HCT116 (cell line): Measurements from ENCODE around the gene PAQR8. TPM values are rescaled to one million over a fixed set of nuclear protein-coding genes. Genes with fewer than 3 reads are reported as not detected.

Source experiments
- ATAC-seq: fragments of 200-7000 bp; cut with Tn5 transposase; 2 replicates; pipeline ENCODE4 v1.9.1; 2020; ENCODE audit warnings: mild to moderate bottlenecking, moderate library complexity
- BruUV-seq: library from RNA; stranded (reverse); fragments of 400-500 nt; replicated peaks from 2 replicates; lab custom pipeline; 2021; lab: Mats Ljungman, UMichigan
- CTCF ChIA-PET: fragments of 300-600 bp; sonication (Branson Sonifier 250); formaldehyde crosslinking; loops from one replicate; lab custom pipeline; 2021; ENCODE audit warnings: antibody characterized with exemption; lab: Charles Lee
- POLR2A ChIA-PET: fragments of 300-600, 350-600 bp; sonication (Branson Sonifier 250); formaldehyde crosslinking; loops from one replicate; lab custom pipeline; 2021; ENCODE audit warnings: antibody characterized with exemption; lab: Charles Lee
- RAD21 ChIA-PET, 2 experiments: fragments of 300-600 bp; sonication (Branson Sonifier 250); formaldehyde crosslinking; loops; one replicate each; lab custom pipeline; 2023; ENCODE audit warnings: low total read pairs in 2 of 2; ENCODE audit not compliant: uncharacterized antibody in 2 of 2, unreplicated experiment in 2 of 2, low non-redundant PET in 1 of 2; lab: Charles Lee
- DNase-seq: peaks from one replicate; pipeline ENCODE4 v3.0.0-alpha.2; 2010; ENCODE audit warnings: low read depth, low spot score
- H2AFZ ChIP-seq: fragments of 200-600 bp; shearing (Covaris generic), sonication (generic); 2 replicates; pipeline ENCODE4 v1.6.1; 2017; ENCODE audit warnings: low read depth, mixed run types, mixed read lengths, antibody characterized with exemption, low read length; ENCODE audit not compliant: poor library complexity, severe bottlenecking
- H3K27ac ChIP-seq: 2 replicates; pipeline ENCODE4 v1.5.1; 2012; ENCODE audit warnings: low read depth, low read length
- H3K27me3 ChIP-seq: fragments of 200-600 bp; sonication (generic); 2 replicates; pipeline ENCODE4 v1.6.1; 2016; ENCODE audit warnings: mixed run types, low read length, mixed read lengths; ENCODE audit not compliant: insufficient read depth
- H3K36me3 ChIP-seq, 2 experiments: fragments of 200-500 bp in 1 of 2; fragments of 200-600 bp in 1 of 2; sonication (Bioruptor generic) in 1 of 2; sonication (generic) in 1 of 2; 2 replicates each; pipeline versions ENCODE4 v1.5.1 to v1.6.1; 2014 to 2016; ENCODE audit warnings: low read length in 2 of 2, inconsistent platforms in 1 of 2, mixed read lengths in 1 of 2, mixed run types in 1 of 2; ENCODE audit not compliant: insufficient read depth in 2 of 2, control insufficient read depth in 1 of 2
- H3K4me1 ChIP-seq, 2 experiments: fragments of 200-600 bp in 1 of 2; sonication (generic) in 1 of 2; 2 replicates each; pipeline versions ENCODE4 v1.5.1 to v1.6.1; 2012 to 2017; ENCODE audit warnings: low read length in 2 of 2, inconsistent platforms in 1 of 2, mild to moderate bottlenecking in 1 of 2, mixed read lengths in 1 of 2, mixed run types in 1 of 2, moderate library complexity in 1 of 2; ENCODE audit not compliant: insufficient read depth in 2 of 2, control insufficient read depth in 1 of 2
- H3K4me2 ChIP-seq: fragments of 200-600 bp; sonication (generic); 2 replicates; pipeline ENCODE4 v1.6.1; 2017; ENCODE audit warnings: mixed run types, low read length, mixed read lengths
- H3K4me3 ChIP-seq, 2 experiments: fragments of 200-600 bp in 1 of 2; sonication (generic) in 1 of 2; replicated peaks in 1 of 2; 2 replicates each; pipeline ENCODE4 v1.5.1; 2011 to 2016; ENCODE audit warnings: low read length in 2 of 2, control low read depth in 1 of 2, low read depth in 1 of 2, mild to moderate bottlenecking in 1 of 2, mixed read lengths in 1 of 2, mixed run types in 1 of 2
- H3K79me2 ChIP-seq: fragments of 200-600 bp; sonication (generic); 2 replicates; pipeline ENCODE4 v1.6.1; 2017; ENCODE audit warnings: mild to moderate bottlenecking, mixed run types, low read length, moderate library complexity, mixed read lengths; ENCODE audit not compliant: insufficient read depth
- H3K9ac ChIP-seq: fragments of 200-600 bp; sonication (generic); 2 replicates; pipeline ENCODE4 v1.6.1; 2016; ENCODE audit warnings: low read length, mixed read lengths
- H3K9me2 ChIP-seq: fragments of 200-600 bp; sonication (generic), shearing (Covaris generic); 2 replicates; pipeline ENCODE4 v1.6.1; 2017; ENCODE audit warnings: mixed run types, mild to moderate bottlenecking, moderate library complexity; ENCODE audit not compliant: insufficient read depth
- H3K9me3 ChIP-seq, 2 experiments: fragments of 200-500 bp in 1 of 2; fragments of 200-600 bp in 1 of 2; sonication (Bioruptor generic) in 1 of 2; sonication (generic) in 1 of 2; 2 replicates each; pipeline ENCODE4 v1.6.1; 2014 to 2017; ENCODE audit warnings: low read length in 2 of 2, mixed read lengths in 2 of 2, inconsistent platforms in 1 of 2, low read depth in 1 of 2, mild to moderate bottlenecking in 1 of 2, mixed run types in 1 of 2, moderate library complexity in 1 of 2; ENCODE audit not compliant: control insufficient read depth in 1 of 2, insufficient read depth in 1 of 2
- H4K20me1 ChIP-seq: fragments of 200-600 bp; sonication (generic), shearing (Covaris generic); 2 replicates; pipeline ENCODE4 v1.6.1; 2017; ENCODE audit warnings: mixed run types, mild to moderate bottlenecking, moderate library complexity; ENCODE audit not compliant: insufficient read depth
- EGR1 ChIP-seq: IDR thresholded peaks from 2 replicates; pipeline ENCODE4 v1.6.1; 2012; ENCODE audit warnings: low read depth
- ELF1 ChIP-seq: IDR thresholded peaks from 2 replicates; pipeline ENCODE4 v1.6.1; 2012; ENCODE audit warnings: low read depth, borderline replicate concordance
- JUND ChIP-seq: IDR thresholded peaks from 2 replicates; pipeline ENCODE4 v1.6.1; 2012
- intact Hi-C: fragments of 100-400 bp; cut with micrococcal nuclease; formaldehyde crosslinking; loops from 2 replicates; pipeline ENCODE4 v1.10.0; 2022
- total RNA-seq: library from RNA; stranded (reverse); gene quantifications from one replicate; pipeline ENCODE4 v1.2.1, GENCODE V29; 2021; ENCODE audit not compliant: unreplicated experiment
- TF ChIP-seq, protein P1 (sequence below): IDR thresholded peaks from 2 replicates; pipeline ENCODE4 v1.6.1; 2012; ENCODE audit warnings: low read depth
- TF ChIP-seq, protein P2 (sequence below): IDR thresholded peaks from 2 replicates; pipeline ENCODE4 v1.6.1; 2012

The PAQR8 gene
- total RNA-seq, 1 experiment from 2014 or later: 5.9 TPM

DNA sequence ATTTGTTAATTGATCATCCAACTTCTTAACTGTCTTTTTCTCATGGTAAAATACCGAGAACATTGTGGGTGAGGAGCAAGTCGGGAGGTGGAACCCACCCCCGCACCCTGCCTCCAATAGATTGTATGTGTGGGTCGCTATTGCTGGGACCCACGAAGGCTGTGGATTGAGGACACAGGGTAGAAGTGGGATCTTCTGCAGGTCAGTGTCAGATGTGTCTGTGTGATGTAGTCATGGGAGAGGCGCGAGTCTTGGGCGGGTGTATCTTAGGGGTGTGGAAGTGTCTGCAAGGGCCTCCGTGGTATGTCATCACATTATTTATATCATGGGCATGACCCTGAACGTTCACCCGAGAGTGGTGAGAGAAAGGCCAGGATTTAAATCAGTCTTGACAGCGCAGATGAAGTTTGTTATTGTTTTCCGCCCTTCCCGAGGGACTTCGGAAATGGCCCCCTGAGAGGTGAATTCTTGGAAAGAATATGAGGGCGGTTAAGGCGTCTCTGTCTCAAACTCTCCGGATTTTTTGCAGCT is 472 bp upstream of the PAQR8 start:
- intact Hi-C loops: no loop called here
- DNase-seq: no peak
- H3K27ac ChIP-seq: no peak overlapping the region; the same call in 1 of the 2 replicates

More for the DNA sequence above, 472 bp upstream of the PAQR8 start:
- Histone ChIP-seq H4K20me1 (no peaks in the 10 kb centered on the region), H3K9me2 (peaks cover 5% of the 10 kb centered on the region; the same call in 1 of the 2 replicates), H2AFZ (peak overlapping the region; percentile 82), H3K4me2 (peak overlapping the region; percentile 98), H3K4me1 (peaks cover 3 to 19% of the 10 kb centered on the region in 2 experiments; a peak in 3 of 4 replicates), H3K4me3 (peak overlapping the region; percentile 46 to 92), H3K27me3 (no peaks in the 10 kb centered on the region), H3K79me2 (peaks cover 13% of the 10 kb centered on the region; the same call in 1 of the 2 replicates), H3K9me3 (no peaks in the 10 kb centered on the region), H3K36me3 (no peaks in the 10 kb centered on the region), H3K9ac (peak overlapping the region; percentile 89)
- peak; percentile 6 for ATAC-seq
- ChIA-PET CTCF (no interaction called here), POLR2A (interaction anchor here (0.8 to 1.4 kb wide), 3 partner anchors 9 to 28 kb away, joined by 3 to 12 read pairs (median 5); no protein-coding TSS in a partner anchor), RAD21 (no interaction called here)
- BruUV-seq: TSS peak; percentile 95
- no peak for TF ChIP-seq ELF1
- TF ChIP-seq, protein P1, sequence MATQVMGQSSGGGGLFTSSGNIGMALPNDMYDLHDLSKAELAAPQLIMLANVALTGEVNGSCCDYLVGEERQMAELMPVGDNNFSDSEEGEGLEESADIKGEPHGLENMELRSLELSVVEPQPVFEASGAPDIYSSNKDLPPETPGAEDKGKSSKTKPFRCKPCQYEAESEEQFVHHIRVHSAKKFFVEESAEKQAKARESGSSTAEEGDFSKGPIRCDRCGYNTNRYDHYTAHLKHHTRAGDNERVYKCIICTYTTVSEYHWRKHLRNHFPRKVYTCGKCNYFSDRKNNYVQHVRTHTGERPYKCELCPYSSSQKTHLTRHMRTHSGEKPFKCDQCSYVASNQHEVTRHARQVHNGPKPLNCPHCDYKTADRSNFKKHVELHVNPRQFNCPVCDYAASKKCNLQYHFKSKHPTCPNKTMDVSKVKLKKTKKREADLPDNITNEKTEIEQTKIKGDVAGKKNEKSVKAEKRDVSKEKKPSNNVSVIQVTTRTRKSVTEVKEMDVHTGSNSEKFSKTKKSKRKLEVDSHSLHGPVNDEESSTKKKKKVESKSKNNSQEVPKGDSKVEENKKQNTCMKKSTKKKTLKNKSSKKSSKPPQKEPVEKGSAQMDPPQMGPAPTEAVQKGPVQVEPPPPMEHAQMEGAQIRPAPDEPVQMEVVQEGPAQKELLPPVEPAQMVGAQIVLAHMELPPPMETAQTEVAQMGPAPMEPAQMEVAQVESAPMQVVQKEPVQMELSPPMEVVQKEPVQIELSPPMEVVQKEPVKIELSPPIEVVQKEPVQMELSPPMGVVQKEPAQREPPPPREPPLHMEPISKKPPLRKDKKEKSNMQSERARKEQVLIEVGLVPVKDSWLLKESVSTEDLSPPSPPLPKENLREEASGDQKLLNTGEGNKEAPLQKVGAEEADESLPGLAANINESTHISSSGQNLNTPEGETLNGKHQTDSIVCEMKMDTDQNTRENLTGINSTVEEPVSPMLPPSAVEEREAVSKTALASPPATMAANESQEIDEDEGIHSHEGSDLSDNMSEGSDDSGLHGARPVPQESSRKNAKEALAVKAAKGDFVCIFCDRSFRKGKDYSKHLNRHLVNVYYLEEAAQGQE: no peak
- no peak for TF ChIP-seq JUND
- no peak for TF ChIP-seq EGR1
- TF ChIP-seq, protein P2, sequence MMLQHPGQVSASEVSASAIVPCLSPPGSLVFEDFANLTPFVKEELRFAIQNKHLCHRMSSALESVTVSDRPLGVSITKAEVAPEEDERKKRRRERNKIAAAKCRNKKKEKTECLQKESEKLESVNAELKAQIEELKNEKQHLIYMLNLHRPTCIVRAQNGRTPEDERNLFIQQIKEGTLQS: no peak
